Brain microvascular endothelial cell (primary cell): ENCODE results near the gene CUX1.

ENCODE experiments used
- DNase-seq: peaks from one replicate; pipeline ENCODE4 v3.0.0-alpha.2; 2020
- H3K27ac ChIP-seq: fragments of 250-450 bp; sonication (Bioruptor Pico); 2 replicates; pipeline ENCODE4 v1.5.1; 2020; ENCODE audit warnings: mild to moderate bottlenecking, moderate library complexity
- H3K27me3 ChIP-seq: fragments of 250-450 bp; sonication (Bioruptor Pico); replicated peaks from 2 replicates; pipeline ENCODE4 v1.5.1; 2020; ENCODE audit warnings: mild to moderate bottlenecking
- H3K36me3 ChIP-seq: fragments of 250-450 bp; sonication (Bioruptor Pico); replicated peaks from 2 replicates; pipeline ENCODE4 v1.5.1; 2020; ENCODE audit warnings: mild to moderate bottlenecking
- H3K4me3 ChIP-seq: 2 replicates; pipeline ENCODE4 v1.5.1; 2011; ENCODE audit warnings: low read depth, mild to moderate bottlenecking, control low read depth, low read length, moderate library complexity
- in situ Hi-C: cut with HindIII; loops from 2 replicates; pipeline ENCODE4 v1.10.0; 2017; ENCODE audit warnings: low sequenced_read_pairs, low pct_ligation_motif_present
- TF ChIP-seq, protein P1 (sequence below): IDR thresholded peaks from 2 replicates; pipeline ENCODE4 v1.5.1; 2011; ENCODE audit warnings: low read depth, mild to moderate bottlenecking, moderate library complexity, low read length, control low read depth, inconsistent platforms; ENCODE audit errors: missing control alignments

The CUX1 gene

DNA sequence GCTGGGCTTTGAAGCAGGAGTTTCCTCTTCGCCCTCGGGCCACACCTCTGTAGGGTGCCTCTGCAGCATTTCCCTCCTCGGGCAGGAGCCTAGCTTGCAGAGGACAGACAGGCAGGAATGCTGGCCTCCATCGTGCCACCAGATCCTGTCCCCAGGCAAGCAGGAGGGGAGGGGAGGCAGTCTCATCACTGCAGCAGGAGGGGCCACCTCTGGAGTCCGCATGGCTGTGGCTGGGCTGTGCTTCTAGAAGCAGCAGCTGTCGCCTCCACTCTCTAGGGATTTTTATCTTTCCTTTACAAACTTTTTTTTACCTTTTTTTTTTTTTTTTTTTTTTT is 181.4 kb downstream of the CUX1 start:
- TF ChIP-seq, protein P1, sequence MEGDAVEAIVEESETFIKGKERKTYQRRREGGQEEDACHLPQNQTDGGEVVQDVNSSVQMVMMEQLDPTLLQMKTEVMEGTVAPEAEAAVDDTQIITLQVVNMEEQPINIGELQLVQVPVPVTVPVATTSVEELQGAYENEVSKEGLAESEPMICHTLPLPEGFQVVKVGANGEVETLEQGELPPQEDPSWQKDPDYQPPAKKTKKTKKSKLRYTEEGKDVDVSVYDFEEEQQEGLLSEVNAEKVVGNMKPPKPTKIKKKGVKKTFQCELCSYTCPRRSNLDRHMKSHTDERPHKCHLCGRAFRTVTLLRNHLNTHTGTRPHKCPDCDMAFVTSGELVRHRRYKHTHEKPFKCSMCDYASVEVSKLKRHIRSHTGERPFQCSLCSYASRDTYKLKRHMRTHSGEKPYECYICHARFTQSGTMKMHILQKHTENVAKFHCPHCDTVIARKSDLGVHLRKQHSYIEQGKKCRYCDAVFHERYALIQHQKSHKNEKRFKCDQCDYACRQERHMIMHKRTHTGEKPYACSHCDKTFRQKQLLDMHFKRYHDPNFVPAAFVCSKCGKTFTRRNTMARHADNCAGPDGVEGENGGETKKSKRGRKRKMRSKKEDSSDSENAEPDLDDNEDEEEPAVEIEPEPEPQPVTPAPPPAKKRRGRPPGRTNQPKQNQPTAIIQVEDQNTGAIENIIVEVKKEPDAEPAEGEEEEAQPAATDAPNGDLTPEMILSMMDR, result no peak
- H3K27me3 ChIP-seq, result no peaks in the 10 kb centered on the region
- H3K36me3 ChIP-seq, result no peaks in the 10 kb centered on the region
- H3K27ac ChIP-seq, result no peak overlapping the region
- no peak overlapping the region for H3K4me3 ChIP-seq
- no peak for DNase-seq
- in situ Hi-C loops, result no loop called here

DNA sequence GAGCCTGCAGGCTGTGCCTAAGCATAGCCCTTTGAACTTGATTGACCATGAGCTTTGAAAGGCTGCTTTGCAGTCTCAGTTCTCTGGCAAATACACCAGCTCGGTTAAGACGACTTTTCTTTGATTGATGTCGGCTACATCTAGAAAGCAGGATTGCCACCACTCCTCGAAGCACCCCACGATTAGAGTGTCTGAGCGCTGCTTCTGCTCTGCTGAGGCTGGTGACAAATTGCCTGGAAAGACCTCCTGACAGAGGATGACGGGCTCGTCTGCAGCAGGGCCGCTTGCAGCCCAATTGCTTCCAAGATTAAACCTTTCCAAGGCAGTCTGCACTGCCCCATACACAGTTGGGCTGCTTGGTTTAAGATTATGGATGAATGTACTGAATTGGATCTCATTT is 182.0 kb downstream of the CUX1 start:
- in situ Hi-C loops, result no loop called here
- TF ChIP-seq, protein P1, result no peak
- Histone ChIP-seq H3K27me3 (no peaks in the 10 kb centered on the region), H3K27ac (no peak overlapping the region), H3K36me3 (no peaks in the 10 kb centered on the region), H3K4me3 (no peak overlapping the region)
- DNase-seq, result no peak

DNA sequence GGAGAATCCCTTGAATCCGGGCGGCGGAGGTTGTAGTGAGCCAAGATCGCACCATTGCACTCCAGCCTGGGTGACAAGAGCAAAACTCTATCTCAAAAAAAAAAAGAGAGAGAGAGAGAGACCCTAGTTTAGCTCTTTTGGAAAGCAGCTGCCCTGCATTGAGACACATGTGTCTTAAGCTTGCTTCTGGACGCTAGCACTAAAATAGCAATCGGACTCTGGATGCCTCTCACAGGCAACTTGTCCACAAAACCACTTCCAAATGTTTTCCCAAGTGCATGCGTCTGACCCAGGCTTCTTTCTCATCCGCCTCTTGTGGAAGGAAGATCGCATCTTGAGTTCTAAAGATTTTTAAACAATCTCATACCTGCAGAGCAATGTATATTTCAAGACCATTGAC is 182.7 kb downstream of the CUX1 start:
- in situ Hi-C loops, result no loop called here
- DNase-seq, result no peak
- TF ChIP-seq, protein P1, result no peak
- no peaks in the 10 kb centered on the region for H3K27me3 ChIP-seq
- H3K36me3 ChIP-seq, result no peaks in the 10 kb centered on the region
- no peak overlapping the region for H3K27ac ChIP-seq
- H3K4me3 ChIP-seq, result no peak overlapping the region

DNA sequence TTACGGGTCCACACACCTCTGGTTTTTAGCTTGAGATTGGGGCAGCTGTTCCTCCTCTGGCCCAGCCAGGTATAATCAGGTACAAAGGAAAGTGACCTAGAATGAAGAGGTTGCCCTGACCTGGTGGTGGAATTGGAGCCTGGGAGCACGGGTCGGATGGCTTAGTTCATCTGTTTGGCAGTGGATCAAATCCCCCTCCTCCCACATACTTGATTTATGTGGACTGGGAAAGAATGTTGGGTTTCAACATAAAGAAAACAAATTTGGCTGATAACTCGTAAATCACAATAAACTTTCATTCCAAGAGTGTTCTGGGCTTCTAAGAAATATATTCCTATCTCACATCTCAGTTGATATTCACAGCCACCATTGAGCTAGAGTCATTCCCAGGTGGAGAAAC is 186.8 kb downstream of the CUX1 start:
- no peak overlapping the region for H3K27ac ChIP-seq
- in situ Hi-C loops, result no loop called here
- TF ChIP-seq, protein P1, result no peak
- H3K27me3 ChIP-seq, result no peaks in the 10 kb centered on the region
- H3K4me3 ChIP-seq, result no peak overlapping the region
- no peaks in the 10 kb centered on the region for H3K36me3 ChIP-seq
- DNase-seq, result peak; percentile 24

DNA sequence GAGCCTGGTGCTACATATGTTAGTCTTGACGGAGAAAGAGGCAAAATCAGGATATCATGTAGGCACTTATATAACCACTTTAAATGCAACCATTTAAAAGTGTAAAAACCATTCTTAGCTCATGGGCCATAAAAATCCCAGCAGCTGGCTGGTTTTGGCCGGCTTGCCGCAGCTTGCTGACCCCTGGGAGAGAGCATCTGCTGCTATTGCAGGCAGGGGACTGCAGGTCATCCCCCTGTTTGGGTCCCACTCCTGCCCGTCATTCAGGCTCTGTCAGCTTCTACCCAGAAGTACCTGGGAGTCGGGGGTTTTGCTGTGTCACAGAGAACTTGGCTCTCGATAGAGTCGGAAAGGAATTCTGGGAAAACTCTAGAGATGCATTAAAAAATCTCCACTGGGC is 187.4 kb downstream of the CUX1 start:
- no peak for DNase-seq
- H3K27me3 ChIP-seq, result no peaks in the 10 kb centered on the region
- no peaks in the 10 kb centered on the region for H3K36me3 ChIP-seq
- in situ Hi-C loops, result no loop called here
- H3K27ac ChIP-seq, result no peak overlapping the region
- H3K4me3 ChIP-seq, result no peak overlapping the region
- TF ChIP-seq, protein P1, result no peak

DNA sequence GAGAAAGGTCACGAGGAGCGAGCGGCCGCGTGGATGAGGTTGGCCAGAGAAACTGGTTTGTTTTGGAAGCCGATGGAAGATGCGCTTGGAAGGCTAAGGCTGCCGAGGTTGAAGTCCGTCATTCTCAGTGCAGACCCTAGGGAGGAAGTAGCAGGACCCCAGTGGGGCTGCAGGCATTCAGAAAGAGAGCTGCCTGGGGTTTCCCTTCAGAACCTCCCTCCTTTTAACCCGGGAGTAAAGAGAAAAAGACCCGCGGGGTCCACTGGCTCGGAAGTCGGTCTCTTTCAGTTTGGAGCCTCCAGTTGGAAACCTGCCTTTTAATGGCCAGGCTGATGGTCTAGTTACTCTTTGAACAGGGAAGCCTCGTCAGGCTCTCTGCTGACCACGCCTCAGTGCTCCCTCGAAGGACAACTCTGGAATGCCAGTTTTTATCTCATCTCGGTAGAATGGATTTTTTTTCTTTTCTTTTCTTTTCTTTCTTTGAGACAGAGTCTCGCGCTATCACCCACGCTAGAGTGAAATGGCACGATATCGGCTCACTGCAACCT is 188.6 kb downstream of the CUX1 start:
- no peak for DNase-seq
- no peak overlapping the region for H3K27ac ChIP-seq
- H3K4me3 ChIP-seq, result no peak overlapping the region
- no peaks in the 10 kb centered on the region for H3K36me3 ChIP-seq
- H3K27me3 ChIP-seq, result no peaks in the 10 kb centered on the region
- in situ Hi-C loops, result no loop called here
- TF ChIP-seq, protein P1, result no peak
